ENCODE measurements around the gene NBPF26.
"Not testable (repeated sequence)": the region's sequence is repeated elsewhere in the genome, so short reads cannot be mapped to it uniquely, and the experiment has no call there.

Gene NBPF26

DNA sequence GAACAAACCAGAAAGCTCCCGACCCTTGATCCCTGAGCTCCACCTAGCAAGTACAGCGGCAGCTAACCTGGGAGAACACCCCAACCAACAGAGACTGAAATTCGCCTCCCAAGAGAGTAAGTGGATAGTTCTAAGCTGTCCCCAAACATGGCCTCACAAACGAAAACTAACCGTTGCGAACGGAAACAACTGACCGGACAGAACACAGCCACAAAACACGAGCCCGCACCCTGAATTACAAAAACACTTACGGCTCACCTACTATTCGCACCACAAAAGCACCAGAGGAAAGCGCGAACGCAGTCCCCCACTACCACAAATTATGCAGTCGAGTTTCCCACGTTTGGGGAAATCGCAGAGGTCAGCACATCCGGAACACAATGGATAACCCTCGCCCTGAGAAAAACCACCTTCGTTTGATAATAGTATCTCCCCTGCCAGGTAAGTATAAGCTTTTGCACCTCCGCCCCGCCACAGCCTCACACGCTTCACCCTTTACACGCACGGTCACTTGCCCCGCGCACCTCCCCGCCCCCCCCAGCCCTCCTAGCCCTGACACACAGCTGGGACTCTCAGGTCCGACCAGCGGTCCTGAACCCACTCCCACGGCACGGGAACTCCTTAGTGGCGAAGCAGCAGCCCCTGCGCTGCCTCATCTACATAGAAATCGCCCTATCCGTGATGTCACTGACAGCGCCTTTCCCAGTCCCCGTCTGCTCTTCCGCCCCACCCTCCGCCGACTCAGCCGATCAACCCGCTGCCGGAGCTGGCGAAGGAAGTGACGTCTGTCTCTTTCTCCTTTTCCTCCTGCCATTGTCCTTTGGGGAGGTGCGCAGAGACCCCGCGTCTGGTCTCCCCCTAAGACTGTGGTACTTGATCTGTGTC lies 127.0 kb downstream of the NBPF26 start:
- peak; percentile 83 to 91 for DNase-seq
- peak; percentile 94 for TF ChIP-seq POLR2A (IDR thresholded peaks at IDR 0.05; ENCODE audit: low read length)

DNA sequence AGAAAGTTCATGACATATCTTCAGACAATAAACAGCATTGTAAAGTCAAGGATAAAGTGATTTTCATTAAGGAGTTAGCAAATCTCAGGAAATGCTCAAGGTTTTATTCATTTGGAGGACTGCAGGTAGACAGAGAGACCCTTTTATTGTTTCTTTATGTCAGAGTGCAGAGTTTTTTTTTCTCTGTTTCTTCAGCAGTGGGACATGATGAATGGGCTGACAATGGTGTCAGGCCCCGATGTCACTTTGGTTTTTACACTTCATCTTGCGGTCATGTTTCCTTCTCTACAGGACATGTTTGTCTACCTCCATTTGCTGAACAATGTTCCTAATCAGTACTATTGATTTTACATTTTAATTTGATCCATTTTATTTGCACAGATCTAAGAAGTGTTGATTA lies 134.4 kb downstream of the NBPF26 start:
- DNase-seq: not testable (repeated sequence)

DNA sequence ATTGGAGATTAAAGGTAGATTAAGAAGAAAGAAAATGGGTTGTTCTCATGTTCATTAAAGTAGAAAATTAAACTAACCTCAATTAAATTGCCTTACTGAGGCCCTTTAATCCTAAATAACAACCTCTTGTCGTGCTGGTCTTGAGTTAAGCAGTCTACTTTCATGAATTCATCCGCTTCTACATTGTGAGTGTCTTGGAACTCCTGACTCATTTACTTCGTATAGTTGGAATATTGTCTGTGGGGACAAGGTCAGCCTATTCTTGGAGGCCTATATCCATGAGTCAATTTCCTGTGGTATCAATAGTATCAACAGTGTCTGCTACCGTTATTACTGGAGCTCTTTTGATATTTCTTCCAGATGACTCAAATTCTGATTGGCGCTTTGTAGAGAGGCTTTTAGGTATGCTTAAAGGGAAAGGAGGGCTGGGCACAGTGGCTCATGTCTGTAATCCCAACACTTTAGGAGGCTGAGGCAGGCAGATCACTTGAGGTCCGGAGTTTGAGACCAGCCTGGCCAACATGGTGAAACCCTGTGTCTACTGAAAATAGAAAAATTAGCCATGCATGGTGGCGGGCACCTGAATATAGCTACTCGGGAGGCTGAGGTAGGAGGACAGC lies 136.0 kb downstream of the NBPF26 start:
- DNase-seq: not testable (repeated sequence)

DNA sequence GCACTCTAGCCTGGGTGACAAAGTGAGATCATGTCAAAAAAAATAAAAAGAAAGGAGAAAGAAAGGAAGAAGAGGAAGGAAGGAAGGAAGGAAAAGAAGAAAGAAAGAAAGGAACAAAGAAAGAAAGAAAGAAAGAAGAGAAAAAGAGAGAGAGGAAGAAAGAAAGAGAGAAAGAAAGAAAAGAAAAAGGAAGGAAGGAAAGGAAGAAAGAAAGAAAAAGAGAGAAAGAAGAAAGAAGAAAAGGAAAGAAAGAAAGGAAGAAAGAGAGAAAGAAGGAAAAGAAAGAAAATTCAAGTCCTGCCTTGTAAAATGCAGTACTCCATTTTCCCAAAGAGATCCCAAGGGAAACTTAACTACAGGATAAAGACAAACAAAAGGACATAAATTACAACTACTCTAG lies 154.5 kb downstream of the NBPF26 start:
- not testable (repeated sequence) for DNase-seq

DNA sequence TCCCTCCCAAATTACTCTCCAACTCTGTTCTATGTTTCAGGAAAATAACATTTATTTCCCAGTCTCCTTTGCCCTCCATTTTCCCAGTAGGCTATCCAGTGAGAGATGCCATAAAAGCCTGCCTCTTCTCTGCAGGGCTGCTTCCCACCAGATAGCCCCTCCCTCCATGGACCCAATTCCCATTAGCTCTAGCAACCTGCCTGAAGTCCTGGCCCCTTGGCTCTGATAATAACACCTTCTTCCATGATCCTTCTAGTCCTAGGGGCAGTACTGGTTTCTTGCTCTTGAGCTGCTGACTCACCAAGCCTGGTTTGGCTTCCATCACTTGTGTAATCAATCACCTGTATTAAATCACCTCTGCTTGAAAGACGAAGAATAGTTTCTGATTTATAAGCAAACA lies 156.3 kb downstream of the NBPF26 start:
- not testable (repeated sequence) for DNase-seq

DNA sequence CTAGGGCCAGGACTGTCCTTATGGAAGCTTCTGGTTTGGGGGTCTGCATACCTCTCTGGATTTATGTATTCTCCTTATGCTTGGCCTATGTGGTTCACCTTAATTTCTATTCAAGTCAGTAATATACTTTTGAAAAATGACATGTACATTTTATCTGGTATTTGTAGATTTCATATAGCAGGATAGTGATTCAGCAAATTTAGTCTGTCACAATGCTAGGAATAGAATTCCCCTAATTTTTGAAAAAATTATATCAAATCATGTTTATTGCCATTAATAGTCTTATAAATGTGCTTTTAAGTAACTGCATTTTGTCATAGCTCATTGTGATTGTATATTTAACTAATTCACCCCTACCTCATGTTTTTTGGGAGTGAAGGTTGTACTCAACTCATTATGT lies 158.2 kb downstream of the NBPF26 start:
- not testable (repeated sequence) for DNase-seq
